ENCODE results near the gene TMEM43. TPM values are rescaled to one million over a fixed set of nuclear protein-coding genes. Genes with fewer than 3 reads are reported as not detected.
A peak's percentile ranks its signal among the peaks of the same experiment; 100 is the strongest.

Gene TMEM43
- total and polyA plus RNA-seq, 2 of the 8 experiments (the other 6 are each of a cell fraction or from before 2014, with no cell fraction given), result 27.0 to 33.7 TPM

GRCh38 chr3:14179114-14179465 is 54.2 kb downstream of the TMEM43 start:
- Histone ChIP-seq H3K27ac (ENCODE audit: low read depth, low read length) (peak overlapping the region; percentile 91), H3K14ac (ENCODE audit: insufficient read length) (no peak overlapping the region), H4K5ac (ENCODE audit: insufficient read length, low read depth, low read length) (no peak overlapping the region), H3K79me1 (ENCODE audit: low read depth, low read length) (peaks cover 4% of the 10 kb centered on the region; the same call in 1 of the 2 replicates), H3K23me2 (ENCODE audit: low read depth, low read length) (peaks cover 6% of the 10 kb centered on the region), H2AFZ (ENCODE audit: low read length) (0 out of 2 replicates have a peak overlapping the region, but pooled peaks have one; percentile 67), H3K4me3 (ENCODE audit: extremely low read depth in 1 of 4, insufficient read depth in 2 of 4, low read depth in 3 of 4, low read length in 4 of 4) (peak overlapping the region; percentile 84 to 91 (median 88)), H3K79me2 (ENCODE audit: control insufficient read depth in 1 of 2, insufficient read depth in 2 of 2, low read length in 2 of 2) (peaks cover 0 to 56% of the 10 kb centered on the region in 2 experiments; a peak in 3 of 4 replicates), H3K9me3 (ENCODE audit: insufficient read depth in 2 of 2, low read depth in 1 of 2, low read length in 1 of 2) (no peaks in the 10 kb centered on the region), H2BK120ac (replicated peaks; ENCODE audit: low read depth, low read length) (no peak overlapping the region), H3K23ac (ENCODE audit: insufficient read length) (no peak overlapping the region), H3K4me2 (ENCODE audit: insufficient read depth in 1 of 2, low read depth in 2 of 2, low read length in 2 of 2) (peak overlapping the region; percentile 61 to 99), H2BK15ac (ENCODE audit: low read length) (no peak overlapping the region), H2BK5ac (ENCODE audit: low read depth, low read length) (peak overlapping the region; percentile 90; the same call in 1 of the 2 replicates), H3K9ac (replicated peaks in 1 of 4; ENCODE audit: extremely low read depth in 1 of 4, low read depth in 3 of 4, low read length in 3 of 4) (peak overlapping the region; percentile 91 to 100 (median 94)), H3K4ac (replicated peaks; ENCODE audit: insufficient read length, low read depth, low read length) (no peak overlapping the region), H3K27me3 (replicated peaks in 1 of 4; ENCODE audit: control insufficient read depth in 3 of 4, extremely low read depth in 1 of 4, insufficient read depth in 3 of 4, low read length in 3 of 4) (no peaks in the 10 kb centered on the region; a peak in 1 of 7 replicates), H3K18ac (ENCODE audit: extremely low read depth, low read length) (no peak overlapping the region), H4K91ac (replicated peaks; ENCODE audit: insufficient read length, low read length) (no peak overlapping the region), H3K36me3 (ENCODE audit: control insufficient read depth in 2 of 4, insufficient read depth in 4 of 4, low read length in 3 of 4) (peaks cover 3 to 30% (median 13%) of the 10 kb centered on the region in 4 experiments; a peak in 6 of 8 replicates), H3K4me1 (replicated peaks in 1 of 4; ENCODE audit: control insufficient read depth in 3 of 4, insufficient read depth in 4 of 4, low read length in 3 of 4) (peaks cover 0 to 2% (median under 1%) of the 10 kb centered on the region in 4 experiments; a peak in 3 of 7 replicates), H4K8ac (ENCODE audit: extremely low read depth, insufficient read depth, low read length) (no peak overlapping the region), H4K20me1 (replicated peaks in 1 of 2; ENCODE audit: control insufficient read depth in 1 of 2, insufficient read depth in 2 of 2, low read length in 2 of 2) (no peaks in the 10 kb centered on the region), H2AK5ac (ENCODE audit: low read depth, low read length) (no peak overlapping the region), H2BK20ac (ENCODE audit: low read length) (no peak overlapping the region), H2BK12ac (ENCODE audit: low read depth, low read length) (no peak overlapping the region; the same call in 1 of the 2 replicates), H3K56ac (replicated peaks; ENCODE audit: insufficient read length, low read depth, low read length) (no peak overlapping the region)
- DNase-seq (ENCODE audit: low read depth in 1 of 2, low spot score in 2 of 2) (no peak), FAIRE-seq (no peak)
- POLR2A ChIA-PET (ENCODE audit: partially characterized antibody), result interaction anchor here (0.7 to 2.3 kb wide), 27 partner anchors 9 to 473 kb away, joined by 3 to 13 read pairs (median 4); partner anchors contain the start of genes CCDC174, CHCHD4 and TMEM43
- TF ChIP-seq BACH1 (IDR thresholded peaks at IDR 0.05; ENCODE audit: low read length), result no peak
- no peak for TF ChIP-seq RBBP5 (IDR thresholded peaks at IDR 0.05; ENCODE audit: borderline replicate concordance, low read depth, low read length)
- TF ChIP-seq HDAC6 (IDR thresholded peaks at IDR 0.05; ENCODE audit: low read depth, low read length), result no peak
- CTCF ChIA-PET (ENCODE audit: partially characterized antibody), result interaction anchor here (0.6 to 2.9 kb wide), 5 partner anchors 13 to 288 kb away, joined by 3 to 25 read pairs (median 3); no protein-coding TSS in a partner anchor
- 4% methylated on average over 3 of the region's 3 CpGs; no CpG with 5 or more reads in 1 of the 2 experiments for WGBS, 2 experiments (ENCODE audit: extremely low coverage in 1 of 2, insufficient coverage in 1 of 2, insufficient read length in 1 of 2, insufficient replicate concordance in 2 of 2, low coverage in 1 of 2, low lambda C conversion rate in 2 of 2, missing lambda C conversion rate in 1 of 2)
